ENCODE data around the gene PRDM11.

The PRDM11 gene

GRCh38 chr11:45279645-45280044, 133.2 kb downstream of the PRDM11 start:
- H3K27me3 ChIP-seq (ENCODE audit: control insufficient read depth, insufficient read depth, low read length): peaks cover 10% of the 10 kb centered on the region
- no peaks in the 10 kb centered on the region for H3K36me3 ChIP-seq (ENCODE audit: control insufficient read depth, low read depth, low read length)

GRCh38 chr11:45280449-45280848, 134.0 kb downstream of the PRDM11 start:
- H3K27ac ChIP-seq (ENCODE audit: low read length): no peak overlapping the region
- no peaks in the 10 kb centered on the region for H3K4me1 ChIP-seq (ENCODE audit: control insufficient read depth, low read depth, low read length)
- H3K4me3 ChIP-seq (ENCODE audit: low read length): no peak overlapping the region
- peaks cover 18% of the 10 kb centered on the region for H3K27me3 ChIP-seq (ENCODE audit: control insufficient read depth, insufficient read depth, low read length)
- H3K36me3 ChIP-seq (ENCODE audit: control insufficient read depth, low read depth, low read length): no peaks in the 10 kb centered on the region
- no peaks in the 10 kb centered on the region for H3K9me3 ChIP-seq (ENCODE audit: control insufficient read depth, low read depth, low read length)
- no peak overlapping the region for H3K9ac ChIP-seq (ENCODE audit: low read length)

More at GRCh38 chr11:45279645-45280044, 133.2 kb downstream of the PRDM11 start:
- Histone ChIP-seq H3K9ac (ENCODE audit: low read length) (no peak overlapping the region), H3K4me1 (ENCODE audit: control insufficient read depth, low read depth, low read length) (no peaks in the 10 kb centered on the region), H3K4me3 (ENCODE audit: low read length) (no peak overlapping the region), H3K27ac (ENCODE audit: low read length) (no peak overlapping the region), H3K9me3 (ENCODE audit: control insufficient read depth, low read depth, low read length) (no peaks in the 10 kb centered on the region)

- Histone ChIP-seq H3K27me3 (ENCODE audit: control insufficient read depth, insufficient read depth, low read length) (peaks cover 23% of the 10 kb centered on the region), H3K4me1 (ENCODE audit: control insufficient read depth, low read depth, low read length) (peaks cover 3% of the 10 kb centered on the region), H3K9me3 (ENCODE audit: control insufficient read depth, low read depth, low read length) (no peaks in the 10 kb centered on the region), H3K27ac (ENCODE audit: low read length) (no peak overlapping the region), H3K36me3 (ENCODE audit: control insufficient read depth, low read depth, low read length) (no peaks in the 10 kb centered on the region), H3K9ac (ENCODE audit: low read length) (no peak overlapping the region), H3K4me3 (ENCODE audit: low read length) (no peak overlapping the region)
These were observed 135.6 kb downstream of the PRDM11 start for GRCh38 chr11:45282081-45282480.

All from iPS-18a (cell line).